ENCODE data around the gene RPL36. TPM values are rescaled to one million over a fixed set of nuclear protein-coding genes. Genes with fewer than 3 reads are reported as not detected.

Gene RPL36
- total and polyA plus RNA-seq, 9 of the 15 experiments (the other 6 are each of a cell fraction or from before 2014, with no cell fraction given) = 350 to 3,412 (median 1,507) TPM

GRCh38 chr19:5681391-5682106, 8.5 kb upstream of the RPL36 start (continued):
- peak; percentile 70; the same call in 1 of the 2 replicates for TF ChIP-seq HBP1 (CRISPR knock-in tag; IDR thresholded peaks at IDR 0.05)
- TF ChIP-seq PBX2 (CRISPR knock-in tag; IDR thresholded peaks at IDR 0.05; ENCODE audit: low read depth) = no peak
- TF ChIP-seq PBX2 (tag; conservative IDR thresholded peaks at IDR 0.05; ENCODE audit: low read depth) = 0 out of 2 replicates have a peak, but pooled peaks have one; percentile 10
- peak; percentile 55 for TF ChIP-seq ARHGAP35 (IDR thresholded peaks at IDR 0.05; ENCODE audit: partially characterized antibody)

GRCh38 chr19:5682107-5682482, 8.0 kb upstream of the RPL36 start:
- 32% methylated on average over 3 of the region's 3 CpGs for WGBS (ENCODE audit: insufficient coverage, low coverage, missing lambda C conversion rate)
- in situ Hi-C loops (cut with MboI) = no loop called here
- intact Hi-C loops (cut with micrococcal nuclease) = loop anchor here (10.0 kb wide), 1 partner anchor 57 kb away; the partner anchor contains the start of genes SAFB and SAFB2
- ChIA-PET CTCF (ENCODE audit: low intra/inter-chr PET ratio) (no interaction called here), POLR2A (interaction anchor here (0.7 to 1.7 kb wide), 5 partner anchors 9 to 109 kb away, joined by 3 to 11 read pairs (median 4); partner anchors contain the start of genes CATSPERD, DUS3L and LONP1)
- H3K4me2 ChIP-seq (ENCODE audit: insufficient read depth, low read length) = peak overlapping the region; percentile 7; the same call in 1 of the 2 replicates
- BruUV-seq (replicated peaks) = no TSS peak
- DNase-seq (ENCODE audit: extremely low read depth in 1 of 4, low spot score in 3 of 4) = no peak
- peak overlapping the region in 1 of 2 experiments; percentile 42; a peak in 1 of 4 replicates for H3K9ac ChIP-seq (ENCODE audit: insufficient read depth in 1 of 2, low read depth in 2 of 2, low read length in 2 of 2)
- no peak overlapping the region for H2AFZ ChIP-seq (ENCODE audit: low read depth, low read length)
- no peak for ATAC-seq
- no peaks in the 10 kb centered on the region for H3K9me3 ChIP-seq (replicated peaks; ENCODE audit: control insufficient read depth, insufficient read depth, low read depth, low read length)
- peaks cover 17% of the 10 kb centered on the region; the same call in 2 of the 3 replicates for H3K36me3 ChIP-seq (ENCODE audit: control insufficient read depth, insufficient read depth, low read length)
- H3K79me2 ChIP-seq (ENCODE audit: control insufficient read depth, insufficient read depth, low read length) = peaks cover 12% of the 10 kb centered on the region
- FAIRE-seq = no peak
- H3K27me3 ChIP-seq (ENCODE audit: control insufficient read depth in 2 of 2, insufficient read depth in 2 of 2, low read length in 2 of 2) = no peaks in the 10 kb centered on the region
- H3K27ac ChIP-seq (ENCODE audit: extremely low read depth, low read depth, low read length) = no peak overlapping the region
- H3K9me1 ChIP-seq (ENCODE audit: control insufficient read depth, insufficient read depth, low read length) = no peaks in the 10 kb centered on the region
- peaks cover 6% of the 10 kb centered on the region; the same call in 1 of the 2 replicates for H4K20me1 ChIP-seq (replicated peaks; ENCODE audit: control insufficient read depth, insufficient read depth, low read length)
- peaks cover 25 to 68% of the 10 kb centered on the region in 2 experiments for H3K4me1 ChIP-seq (replicated peaks in 1 of 2; ENCODE audit: control insufficient read depth in 2 of 2, insufficient read depth in 2 of 2, low read length in 2 of 2)
- H3K4me3 ChIP-seq = no peak overlapping the region
- TF ChIP-seq RNF2 (IDR thresholded peaks at IDR 0.05) (no peak), ILK (tag; IDR thresholded peaks at IDR 0.05; ENCODE audit: borderline replicate concordance, low read depth) (no peak), CCAR2 (IDR thresholded peaks at IDR 0.05; ENCODE audit: low read depth, low read length) (no peak), JUNB (CRISPR knock-in tag; conservative IDR thresholded peaks at IDR 0.05) (no peak), BRD4 (IDR thresholded peaks at IDR 0.05) (no peak)

Data from K562 (cell line).